ENCODE results near the gene C20orf96.

The C20orf96 gene

DNA sequence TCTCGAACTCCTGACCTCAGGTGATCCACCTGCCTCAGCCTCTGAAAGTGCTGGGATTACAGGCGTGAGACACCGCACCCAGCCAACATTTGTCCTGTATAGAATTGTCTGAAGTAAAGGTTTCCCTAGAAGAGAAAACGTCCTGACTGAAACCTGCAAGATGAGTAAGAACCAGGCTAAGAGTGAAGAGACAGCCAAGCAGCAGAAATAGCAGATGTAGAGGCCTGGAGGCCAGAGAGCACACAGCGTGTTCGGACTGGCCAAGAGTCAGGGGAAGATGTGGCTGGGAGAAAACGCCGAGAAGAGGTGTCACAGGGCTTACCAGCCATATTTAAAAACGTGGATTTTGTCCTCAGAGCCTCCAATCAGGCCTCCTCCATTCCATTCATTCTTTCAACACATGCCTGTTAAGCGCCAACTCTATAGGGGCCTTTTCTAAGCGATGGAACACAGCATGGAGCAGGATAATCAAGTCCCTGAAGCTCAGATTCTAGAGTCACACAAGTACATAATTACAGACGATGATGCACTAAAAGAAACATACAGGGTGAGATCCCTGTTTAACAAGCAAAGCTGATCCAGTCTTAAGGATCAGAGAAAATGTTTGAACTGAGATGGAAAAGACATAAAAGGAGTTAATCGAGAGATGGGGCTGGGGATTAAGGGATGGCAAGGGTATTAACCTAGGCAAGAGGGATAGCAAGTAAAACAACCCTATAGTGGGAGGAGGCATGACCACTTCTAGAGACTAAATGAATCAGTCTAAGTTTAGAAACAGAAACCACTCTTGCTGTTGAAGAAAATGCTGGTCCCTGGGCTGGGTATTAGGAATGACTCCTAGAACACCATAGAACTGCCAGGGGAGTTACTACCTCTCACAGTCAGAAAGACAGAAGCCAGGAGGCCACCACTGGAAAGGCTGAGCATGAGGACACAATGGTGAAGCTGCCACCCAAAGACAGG lies 11.6 kb upstream of the C20orf96 start:
- H3K4me3 ChIP-seq (replicated peaks; ENCODE audit: low read depth, low read length): no peak overlapping the region
- no peak for DNase-seq (ENCODE audit: extremely low read depth, low read depth)
- TF ChIP-seq, protein P1, sequence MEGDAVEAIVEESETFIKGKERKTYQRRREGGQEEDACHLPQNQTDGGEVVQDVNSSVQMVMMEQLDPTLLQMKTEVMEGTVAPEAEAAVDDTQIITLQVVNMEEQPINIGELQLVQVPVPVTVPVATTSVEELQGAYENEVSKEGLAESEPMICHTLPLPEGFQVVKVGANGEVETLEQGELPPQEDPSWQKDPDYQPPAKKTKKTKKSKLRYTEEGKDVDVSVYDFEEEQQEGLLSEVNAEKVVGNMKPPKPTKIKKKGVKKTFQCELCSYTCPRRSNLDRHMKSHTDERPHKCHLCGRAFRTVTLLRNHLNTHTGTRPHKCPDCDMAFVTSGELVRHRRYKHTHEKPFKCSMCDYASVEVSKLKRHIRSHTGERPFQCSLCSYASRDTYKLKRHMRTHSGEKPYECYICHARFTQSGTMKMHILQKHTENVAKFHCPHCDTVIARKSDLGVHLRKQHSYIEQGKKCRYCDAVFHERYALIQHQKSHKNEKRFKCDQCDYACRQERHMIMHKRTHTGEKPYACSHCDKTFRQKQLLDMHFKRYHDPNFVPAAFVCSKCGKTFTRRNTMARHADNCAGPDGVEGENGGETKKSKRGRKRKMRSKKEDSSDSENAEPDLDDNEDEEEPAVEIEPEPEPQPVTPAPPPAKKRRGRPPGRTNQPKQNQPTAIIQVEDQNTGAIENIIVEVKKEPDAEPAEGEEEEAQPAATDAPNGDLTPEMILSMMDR (IDR thresholded peaks at IDR 0.05; ENCODE audit: low read depth, low read length, missing control alignments): no peak

DNA sequence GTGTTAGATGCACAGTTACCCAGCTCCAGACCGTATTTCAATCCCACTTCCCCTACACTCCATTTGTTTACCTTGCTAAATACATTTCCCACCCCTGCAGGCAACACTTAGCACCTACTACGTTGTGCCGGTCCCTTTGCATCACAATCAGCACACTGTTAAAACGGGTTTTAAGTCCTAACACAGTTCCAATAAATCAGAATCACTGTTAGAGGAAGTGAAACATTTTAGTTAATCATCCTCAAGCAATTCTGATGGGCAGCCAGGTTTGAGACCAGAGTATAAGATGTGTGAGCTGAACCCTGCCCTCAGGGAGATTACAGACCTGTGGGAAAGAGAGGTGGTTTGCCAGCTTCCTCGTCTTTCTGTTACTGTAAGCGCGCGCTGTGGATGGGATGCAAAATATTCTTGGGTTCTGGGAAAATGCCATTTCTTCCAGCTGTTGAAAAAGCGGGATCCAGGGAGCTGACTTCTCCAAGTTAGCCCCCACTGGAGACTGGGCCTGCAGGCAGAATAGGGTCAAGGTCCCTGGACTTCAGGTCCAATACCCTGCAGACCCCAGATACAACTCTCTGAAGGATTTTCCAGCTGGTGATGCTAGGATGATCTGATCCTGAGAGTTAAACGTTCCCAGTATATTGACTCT lies 9.9 kb upstream of the C20orf96 start:
- no peak for DNase-seq (ENCODE audit: extremely low read depth, low read depth)
- peak overlapping the region; percentile 75 for H3K4me3 ChIP-seq (replicated peaks; ENCODE audit: low read depth, low read length)

DNA sequence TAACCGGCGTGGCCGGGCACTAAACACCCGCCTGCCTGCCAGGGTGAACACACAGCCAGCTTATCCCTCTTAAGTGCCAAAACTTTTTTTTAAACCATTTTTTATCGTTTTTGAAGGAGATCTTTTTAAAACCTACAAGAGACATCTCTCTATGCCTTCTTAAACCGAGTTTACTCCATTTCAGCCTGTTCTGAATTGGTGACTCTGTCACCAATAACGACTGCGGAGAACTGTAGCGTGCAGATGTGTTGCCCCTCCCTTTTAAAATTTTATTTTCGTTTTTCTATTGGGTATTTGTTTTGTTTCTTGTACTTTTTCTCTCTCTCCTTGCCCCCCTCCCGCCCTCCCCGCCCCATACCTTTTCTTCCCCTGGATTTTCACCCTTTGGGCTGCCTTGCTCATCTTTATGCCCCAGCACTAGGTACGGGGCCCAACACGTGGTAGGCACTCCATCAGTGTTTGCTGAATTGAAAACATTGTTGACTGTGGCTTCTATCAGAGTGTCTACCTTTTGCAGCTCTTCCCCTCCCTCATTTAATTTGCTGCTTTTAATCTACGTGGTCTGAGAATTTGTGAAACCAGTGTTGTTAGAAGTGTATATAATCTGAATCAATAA lies 8.3 kb upstream of the C20orf96 start:
- TF ChIP-seq, protein P1 (IDR thresholded peaks at IDR 0.05; ENCODE audit: low read depth, low read length, missing control alignments): no peak
- DNase-seq (ENCODE audit: extremely low read depth, low read depth): no peak
- peak overlapping the region; percentile 75 for H3K4me3 ChIP-seq (replicated peaks; ENCODE audit: low read depth, low read length)

More for the DNA sequence above, 9.9 kb upstream of the C20orf96 start:
- TF ChIP-seq, protein P1 (IDR thresholded peaks at IDR 0.05; ENCODE audit: low read depth, low read length, missing control alignments): no peak

DNA sequence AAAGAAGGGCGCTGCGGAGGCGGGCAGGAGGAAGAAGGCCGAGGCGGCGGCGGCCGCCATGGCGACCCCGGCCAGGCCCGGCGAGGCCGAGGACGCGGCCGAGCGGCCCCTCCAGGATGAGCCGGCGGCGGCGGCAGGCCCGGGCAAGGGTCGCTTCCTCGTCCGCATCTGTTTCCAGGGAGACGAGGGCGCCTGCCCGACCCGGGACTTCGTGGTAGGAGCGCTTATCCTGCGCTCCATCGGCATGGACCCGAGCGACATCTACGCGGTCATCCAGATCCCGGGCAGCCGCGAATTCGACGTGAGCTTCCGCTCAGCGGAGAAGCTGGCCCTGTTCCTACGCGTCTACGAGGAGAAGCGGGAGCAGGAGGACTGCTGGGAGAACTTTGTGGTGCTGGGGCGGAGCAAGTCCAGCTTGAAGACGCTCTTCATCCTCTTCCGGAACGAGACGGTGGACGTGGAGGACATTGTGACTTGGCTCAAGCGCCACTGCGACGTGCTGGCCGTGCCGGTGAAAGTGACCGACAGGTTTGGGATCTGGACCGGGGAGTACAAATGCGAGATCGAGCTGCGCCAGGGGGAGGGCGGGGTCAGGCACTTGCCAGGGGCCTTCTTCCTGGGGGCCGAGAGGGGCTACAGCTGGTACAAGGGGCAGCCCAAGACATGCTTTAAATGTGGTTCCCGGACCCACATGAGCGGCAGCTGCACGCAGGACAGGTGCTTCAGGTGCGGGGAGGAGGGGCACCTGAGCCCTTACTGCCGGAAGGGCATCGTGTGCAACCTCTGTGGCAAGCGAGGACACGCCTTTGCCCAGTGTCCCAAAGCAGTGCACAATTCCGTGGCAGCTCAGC lies 7.6 kb upstream of the C20orf96 start:
- peak overlapping the region; percentile 75 for H3K4me3 ChIP-seq (replicated peaks; ENCODE audit: low read depth, low read length)
- TF ChIP-seq, protein P1 (IDR thresholded peaks at IDR 0.05; ENCODE audit: low read depth, low read length, missing control alignments): no peak
- DNase-seq (ENCODE audit: extremely low read depth, low read depth): no peak

DNA sequence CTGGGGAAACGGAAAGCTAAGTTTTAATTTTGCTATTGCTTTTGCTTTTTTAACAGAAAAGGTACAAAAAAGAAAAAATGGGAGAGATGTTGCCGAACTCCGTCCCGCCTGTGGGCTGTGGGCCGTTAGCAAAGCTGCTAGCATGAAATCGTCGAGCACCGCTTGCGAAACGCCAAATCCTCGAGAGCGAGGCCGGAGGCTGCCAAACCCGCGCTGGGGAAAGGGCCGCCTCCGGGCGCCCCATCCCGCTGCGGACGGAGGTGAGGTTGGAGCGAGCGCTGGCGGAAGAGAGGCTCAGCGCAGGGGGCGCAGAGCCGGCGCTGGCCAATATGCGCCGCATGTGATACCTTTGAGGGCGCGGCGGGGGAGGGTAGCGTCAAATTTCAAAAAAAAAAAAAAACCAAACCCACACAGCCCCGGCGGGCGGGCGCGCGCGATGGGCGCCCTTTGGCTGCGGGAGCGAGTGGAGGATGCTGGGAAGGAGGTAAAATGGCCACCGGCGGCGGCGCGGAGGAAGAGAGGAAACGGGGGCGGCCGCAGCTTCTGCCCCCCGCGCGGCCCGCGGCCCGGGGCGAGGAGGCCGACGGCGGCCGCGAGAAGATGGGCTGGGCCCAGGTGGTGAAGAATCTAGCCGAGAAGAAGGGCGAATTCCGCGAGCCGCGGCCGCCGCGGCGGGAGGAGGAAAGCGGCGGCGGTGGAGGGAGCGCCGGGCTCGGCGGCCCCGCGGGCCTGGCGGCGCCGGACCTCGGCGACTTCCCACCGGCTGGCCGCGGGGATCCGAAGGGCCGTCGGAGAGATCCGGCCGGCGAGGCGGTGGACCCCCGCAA lies 6.8 kb upstream of the C20orf96 start, which contains the start of gene ZCCHC3:
Gene ZCCHC3 (plus strand): TSS at position 473 of the 827 bp plus-strand sequence. CDS start 17 bp downstream, at position 490.
- TF ChIP-seq, protein P1 (IDR thresholded peaks at IDR 0.05; ENCODE audit: low read depth, low read length, missing control alignments): no peak
- peak within 1 kb of the TSS; percentile 75 for H3K4me3 ChIP-seq (replicated peaks; ENCODE audit: low read depth, low read length)
- DNase-seq (ENCODE audit: extremely low read depth, low read depth): peak; percentile 61
